HCT116 (cell line): Measurements from ENCODE around the gene CRMP1. TPM values are rescaled to one million over a fixed set of nuclear protein-coding genes. Genes with fewer than 3 reads are reported as not detected.

Experiments used
- ATAC-seq: fragments of 200-7000 bp; cut with Tn5 transposase; 2 replicates; pipeline ENCODE4 v1.9.1; 2020; ENCODE audit warnings: mild to moderate bottlenecking, moderate library complexity
- BruUV-seq: library from RNA; stranded (reverse); fragments of 400-500 nt; replicated peaks from 2 replicates; lab custom pipeline; 2021; lab: Mats Ljungman, UMichigan
- CTCF ChIA-PET: fragments of 300-600 bp; sonication (Branson Sonifier 250); formaldehyde crosslinking; loops from one replicate; lab custom pipeline; 2021; ENCODE audit warnings: antibody characterized with exemption; lab: Charles Lee
- POLR2A ChIA-PET: fragments of 300-600, 350-600 bp; sonication (Branson Sonifier 250); formaldehyde crosslinking; loops from one replicate; lab custom pipeline; 2021; ENCODE audit warnings: antibody characterized with exemption; lab: Charles Lee
- RAD21 ChIA-PET, 2 experiments: fragments of 300-600 bp; sonication (Branson Sonifier 250); formaldehyde crosslinking; loops; one replicate each; lab custom pipeline; 2023; ENCODE audit warnings: low total read pairs in 2 of 2; ENCODE audit not compliant: uncharacterized antibody in 2 of 2, unreplicated experiment in 2 of 2, low non-redundant PET in 1 of 2; lab: Charles Lee
- DNase-seq: peaks from one replicate; pipeline ENCODE4 v3.0.0-alpha.2; 2010; ENCODE audit warnings: low read depth, low spot score
- H2AFZ ChIP-seq: fragments of 200-600 bp; shearing (Covaris generic), sonication (generic); 2 replicates; pipeline ENCODE4 v1.6.1; 2017; ENCODE audit warnings: low read depth, mixed run types, mixed read lengths, antibody characterized with exemption, low read length; ENCODE audit not compliant: poor library complexity, severe bottlenecking
- H3K27ac ChIP-seq: 2 replicates; pipeline ENCODE4 v1.5.1; 2012; ENCODE audit warnings: low read depth, low read length
- H3K27me3 ChIP-seq: fragments of 200-600 bp; sonication (generic); 2 replicates; pipeline ENCODE4 v1.6.1; 2016; ENCODE audit warnings: mixed run types, low read length, mixed read lengths; ENCODE audit not compliant: insufficient read depth
- H3K36me3 ChIP-seq, 2 experiments: fragments of 200-500 bp in 1 of 2; fragments of 200-600 bp in 1 of 2; sonication (Bioruptor generic) in 1 of 2; sonication (generic) in 1 of 2; 2 replicates each; pipeline versions ENCODE4 v1.5.1 to v1.6.1; 2014 to 2016; ENCODE audit warnings: low read length in 2 of 2, inconsistent platforms in 1 of 2, mixed read lengths in 1 of 2, mixed run types in 1 of 2; ENCODE audit not compliant: insufficient read depth in 2 of 2, control insufficient read depth in 1 of 2
- H3K4me1 ChIP-seq, 2 experiments: fragments of 200-600 bp in 1 of 2; sonication (generic) in 1 of 2; 2 replicates each; pipeline versions ENCODE4 v1.5.1 to v1.6.1; 2012 to 2017; ENCODE audit warnings: low read length in 2 of 2, inconsistent platforms in 1 of 2, mild to moderate bottlenecking in 1 of 2, mixed read lengths in 1 of 2, mixed run types in 1 of 2, moderate library complexity in 1 of 2; ENCODE audit not compliant: insufficient read depth in 2 of 2, control insufficient read depth in 1 of 2
- H3K4me2 ChIP-seq: fragments of 200-600 bp; sonication (generic); 2 replicates; pipeline ENCODE4 v1.6.1; 2017; ENCODE audit warnings: mixed run types, low read length, mixed read lengths
- H3K4me3 ChIP-seq, 2 experiments: fragments of 200-600 bp in 1 of 2; sonication (generic) in 1 of 2; replicated peaks in 1 of 2; 2 replicates each; pipeline ENCODE4 v1.5.1; 2011 to 2016; ENCODE audit warnings: low read length in 2 of 2, control low read depth in 1 of 2, low read depth in 1 of 2, mild to moderate bottlenecking in 1 of 2, mixed read lengths in 1 of 2, mixed run types in 1 of 2
- H3K79me2 ChIP-seq: fragments of 200-600 bp; sonication (generic); 2 replicates; pipeline ENCODE4 v1.6.1; 2017; ENCODE audit warnings: mild to moderate bottlenecking, mixed run types, low read length, moderate library complexity, mixed read lengths; ENCODE audit not compliant: insufficient read depth
- H3K9ac ChIP-seq: fragments of 200-600 bp; sonication (generic); 2 replicates; pipeline ENCODE4 v1.6.1; 2016; ENCODE audit warnings: low read length, mixed read lengths
- H3K9me2 ChIP-seq: fragments of 200-600 bp; sonication (generic), shearing (Covaris generic); 2 replicates; pipeline ENCODE4 v1.6.1; 2017; ENCODE audit warnings: mixed run types, mild to moderate bottlenecking, moderate library complexity; ENCODE audit not compliant: insufficient read depth
- H3K9me3 ChIP-seq, 2 experiments: fragments of 200-500 bp in 1 of 2; fragments of 200-600 bp in 1 of 2; sonication (Bioruptor generic) in 1 of 2; sonication (generic) in 1 of 2; 2 replicates each; pipeline ENCODE4 v1.6.1; 2014 to 2017; ENCODE audit warnings: low read length in 2 of 2, mixed read lengths in 2 of 2, inconsistent platforms in 1 of 2, low read depth in 1 of 2, mild to moderate bottlenecking in 1 of 2, mixed run types in 1 of 2, moderate library complexity in 1 of 2; ENCODE audit not compliant: control insufficient read depth in 1 of 2, insufficient read depth in 1 of 2
- H4K20me1 ChIP-seq: fragments of 200-600 bp; sonication (generic), shearing (Covaris generic); 2 replicates; pipeline ENCODE4 v1.6.1; 2017; ENCODE audit warnings: mixed run types, mild to moderate bottlenecking, moderate library complexity; ENCODE audit not compliant: insufficient read depth
- EGR1 ChIP-seq: IDR thresholded peaks from 2 replicates; pipeline ENCODE4 v1.6.1; 2012; ENCODE audit warnings: low read depth
- ELF1 ChIP-seq: IDR thresholded peaks from 2 replicates; pipeline ENCODE4 v1.6.1; 2012; ENCODE audit warnings: low read depth, borderline replicate concordance
- EZH2 ChIP-seq: fragments of 200-600 bp; sonication (generic); IDR thresholded peaks from 2 replicates; pipeline ENCODE4 v1.6.1; 2017; ENCODE audit warnings: antibody characterized with exemption, mixed run types
- EZH2phosphoT487 ChIP-seq: fragments of 200-600 bp; IDR thresholded peaks from 2 replicates; pipeline ENCODE4 v1.6.1; 2018; ENCODE audit warnings: antibody characterized with exemption, borderline replicate concordance
- JUND ChIP-seq: IDR thresholded peaks from 2 replicates; pipeline ENCODE4 v1.6.1; 2012
- MAX ChIP-seq: IDR thresholded peaks from 2 replicates; pipeline ENCODE4 v1.6.1; 2012
- POLR2A ChIP-seq: IDR thresholded peaks from 2 replicates; pipeline ENCODE4 v1.7.0; 2011; ENCODE audit warnings: borderline replicate concordance; ENCODE audit not compliant: insufficient read depth, insufficient read length; ENCODE audit errors: extremely low read depth
- POLR2AphosphoS5 ChIP-seq: IDR thresholded peaks from 2 replicates; pipeline ENCODE4 v1.6.1; 2011; ENCODE audit warnings: mild to moderate bottlenecking, low read depth, low read length, moderate library complexity
- SIN3A ChIP-seq: IDR thresholded peaks from 2 replicates; pipeline ENCODE4 v1.6.1; 2012; ENCODE audit warnings: low read depth
- SP1 ChIP-seq: IDR thresholded peaks from 2 replicates; pipeline ENCODE4 v1.6.1; 2012; ENCODE audit warnings: low read depth
- TCF7L2 ChIP-seq: IDR thresholded peaks from 2 replicates; pipeline ENCODE4 v1.7.0; 2011; ENCODE audit warnings: borderline replicate concordance, inconsistent platforms; ENCODE audit not compliant: insufficient read depth, insufficient read length; ENCODE audit errors: extremely low read depth
- YY1 ChIP-seq: IDR thresholded peaks from 2 replicates; pipeline ENCODE4 v1.6.1; 2011; ENCODE audit warnings: low read length, low read depth, moderate library complexity, mild to moderate bottlenecking; ENCODE audit not compliant: insufficient replicate concordance; ENCODE audit errors: extremely low read depth
- ZFX ChIP-seq: fragments of 450-650 bp; IDR thresholded peaks from 2 replicates; pipeline ENCODE4 v1.6.1; 2017
- ZNF274 ChIP-seq: fragments of 200-500 bp; sonication (Bioruptor generic); IDR thresholded peaks from 2 replicates; pipeline ENCODE4 v1.6.1; 2014; ENCODE audit warnings: mild to moderate bottlenecking, low read depth, low read length, inconsistent platforms
- intact Hi-C: fragments of 100-400 bp; cut with micrococcal nuclease; formaldehyde crosslinking; loops from 2 replicates; pipeline ENCODE4 v1.10.0; 2022
- total RNA-seq: library from RNA; stranded (reverse); gene quantifications from one replicate; pipeline ENCODE4 v1.2.1, GENCODE V29; 2021; ENCODE audit not compliant: unreplicated experiment

The CRMP1 gene
- total RNA-seq, 1 experiment from 2014 or later = not detected

GRCh38 chr4:5940470-5941203 lies 47.8 kb upstream of the CRMP1 start:
- Histone ChIP-seq H3K4me3 (no peak overlapping the region), H3K79me2 (no peaks in the 10 kb centered on the region), H3K9me3 (no peaks in the 10 kb centered on the region), H3K9ac (no peak overlapping the region), H2AFZ (no peak overlapping the region), H4K20me1 (no peaks in the 10 kb centered on the region), H3K36me3 (no peaks in the 10 kb centered on the region), H3K27ac (no peak overlapping the region), H3K4me2 (no peak overlapping the region), H3K27me3 (peaks cover 10% of the 10 kb centered on the region; the same call in 1 of the 2 replicates), H3K9me2 (no peaks in the 10 kb centered on the region), H3K4me1 (peaks cover 2 to 7% of the 10 kb centered on the region in 2 experiments; a peak in 3 of 4 replicates)
- ATAC-seq = peak; percentile 82
- peak; percentile 13 for DNase-seq
- POLR2A ChIA-PET = no interaction called here
- RAD21 ChIA-PET = no interaction called here
- CTCF ChIA-PET = interaction anchor here (0.6 kb wide), 1 partner anchor 132 kb away, joined by 3 read pairs; no protein-coding TSS in a partner anchor
- intact Hi-C loops = no loop called here
- TF ChIP-seq MAX (peak; percentile 42; the same call in 1 of the 2 replicates), POLR2AphosphoS5 (no peak), ZNF274 (no peak), POLR2A (no peak), EZH2phosphoT487 (no peak), JUND (no peak), SP1 (no peak)
- no TSS peak for BruUV-seq

GRCh38 chr4:5933996-5934831 lies 41.3 kb upstream of the CRMP1 start:
- ChIA-PET RAD21 (no interaction called here), POLR2A (no interaction called here), CTCF (no interaction called here)
- no peak overlapping the region for H3K27ac ChIP-seq
- peaks cover 58% of the 10 kb centered on the region for H3K27me3 ChIP-seq
- no TSS peak for BruUV-seq
- peaks cover 0 to 3% of the 10 kb centered on the region in 2 experiments; a peak in 1 of 4 replicates for H3K4me1 ChIP-seq
- intact Hi-C loops = no loop called here
- H3K4me3 ChIP-seq = no peak overlapping the region
- H3K9me3 ChIP-seq = no peaks in the 10 kb centered on the region
- H2AFZ ChIP-seq = no peak overlapping the region
- no peak for DNase-seq
- no peaks in the 10 kb centered on the region for H3K79me2 ChIP-seq
- H4K20me1 ChIP-seq = no peaks in the 10 kb centered on the region
- H3K36me3 ChIP-seq = no peaks in the 10 kb centered on the region
- no peaks in the 10 kb centered on the region for H3K9me2 ChIP-seq
- ATAC-seq = no peak
- no peak overlapping the region for H3K4me2 ChIP-seq
- H3K9ac ChIP-seq = no peak overlapping the region
- no peak for TF ChIP-seq POLR2A
- TF ChIP-seq POLR2AphosphoS5 = no peak
- TF ChIP-seq ELF1 = no peak
- no peak for TF ChIP-seq EZH2phosphoT487
- no peak for TF ChIP-seq YY1
- TF ChIP-seq ZFX = no peak
- TF ChIP-seq MAX = no peak
- no peak for TF ChIP-seq EGR1
- TF ChIP-seq TCF7L2 = no peak
- no peak for TF ChIP-seq SIN3A
- TF ChIP-seq EZH2 = no peak
